GM12892 (cell line): ENCODE results near the gene GUCA2A.

Source experiments
- POLR2A ChIP-seq: IDR thresholded peaks from 2 replicates; pipeline ENCODE4 v1.6.1; 2011; ENCODE audit warnings: low read depth, low read length, control low read depth
- POLR2AphosphoS5 ChIP-seq: IDR thresholded peaks from 2 replicates; pipeline ENCODE4 v1.6.1; 2011; ENCODE audit warnings: low read depth, low read length, control low read depth

- TF ChIP-seq POLR2AphosphoS5 (no peak), POLR2A (no peak)
Observed at GRCh38 chr1:42181687-42182086, 17.1 kb upstream of the GUCA2A start.
